GM13976 (cell line): ENCODE measurements around the gene DET1.

Experiments
- DNase-seq: peaks from one replicate; pipeline ENCODE4 v3.0.0; 2012; ENCODE audit warnings: low spot score
- CTCF ChIP-seq: IDR thresholded peaks from 2 replicates; pipeline ENCODE4 v1.5.1; 2012; ENCODE audit warnings: borderline replicate concordance, mild to moderate bottlenecking; ENCODE audit not compliant: insufficient read depth; ENCODE audit errors: extremely low read depth, missing control alignments, control extremely low read depth
- in situ Hi-C: fragments of 300-500 bp; cut with MboI; formaldehyde crosslinking; loops from one replicate; pipeline ENCODE4 v1.12.0; 2022; ENCODE audit warnings: low sequenced_read_pairs, mixed read lengths, inconsistent platforms; ENCODE audit not compliant: unreplicated experiment

The DET1 gene

DNA sequence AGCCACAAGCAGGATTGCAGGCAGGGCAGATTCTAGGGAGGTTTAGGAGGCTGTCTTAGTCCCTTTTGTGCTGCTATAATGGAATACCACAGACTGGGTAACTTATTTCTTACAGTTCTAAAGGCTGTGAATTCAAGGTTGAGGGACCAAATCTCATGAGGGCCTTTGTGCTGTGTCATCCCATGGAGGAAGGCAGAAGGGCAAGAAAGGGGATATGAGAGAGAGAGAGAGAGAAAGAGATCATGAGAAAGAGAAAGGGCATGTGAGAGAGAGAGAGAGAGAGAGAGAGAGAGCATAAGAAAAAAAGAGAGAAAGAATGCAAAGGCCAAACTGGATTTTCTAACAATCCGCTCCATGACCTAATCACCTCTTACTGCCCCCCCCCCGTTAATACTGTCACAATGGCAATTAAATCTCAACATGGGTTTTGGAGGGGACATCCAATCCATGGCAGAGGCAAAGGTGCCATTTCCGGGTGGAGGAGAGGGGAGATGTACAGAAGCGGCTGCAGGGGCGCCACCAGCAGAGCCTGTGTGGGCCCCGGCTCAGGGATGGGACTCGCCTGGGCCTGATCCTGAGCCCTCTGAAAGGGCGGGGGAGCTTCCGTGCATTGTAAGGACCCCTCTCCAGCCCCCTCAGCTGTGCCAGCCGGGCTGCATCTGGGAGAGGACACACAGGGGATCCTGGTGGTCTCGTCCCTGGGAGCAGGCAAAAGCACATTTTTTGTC lies 58.5 kb downstream of the DET1 start:
- DNase-seq: no peak
- in situ Hi-C loops: no loop called here
- no peak for TF ChIP-seq CTCF

GRCh38 chr15:88487178-88487795 lies 59.2 kb downstream of the DET1 start:
- DNase-seq: no peak
- in situ Hi-C loops: no loop called here
- TF ChIP-seq CTCF: no peak

GRCh38 chr15:88484682-88485331 lies 61.7 kb downstream of the DET1 start:
- in situ Hi-C loops: no loop called here
- no peak for TF ChIP-seq CTCF
- DNase-seq: peak; percentile 7

- in situ Hi-C loops: no loop called here
- TF ChIP-seq CTCF: no peak
- peak; percentile 19 for DNase-seq
These were observed 64.2 kb downstream of the DET1 start for GRCh38 chr15:88482263-88482662.

DNA sequence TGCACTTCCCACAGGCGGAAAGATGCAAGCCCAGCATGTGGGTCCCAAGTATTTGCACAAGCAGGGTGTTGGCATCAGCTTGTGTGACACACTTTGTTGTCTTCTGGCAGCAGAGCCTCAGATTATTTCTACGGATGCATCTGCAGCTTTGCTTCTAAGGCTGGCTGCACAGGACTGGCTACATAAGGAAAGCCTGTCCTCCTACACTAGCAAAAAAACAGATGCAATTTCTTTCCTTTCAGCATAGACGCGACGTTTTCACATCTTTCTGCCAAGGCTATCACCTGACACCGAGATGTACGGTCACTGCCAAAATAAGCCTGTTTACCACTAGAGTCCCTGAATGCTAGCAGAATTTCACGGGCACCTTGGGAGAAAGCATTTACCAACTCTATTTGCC lies 65.5 kb downstream of the DET1 start:
- TF ChIP-seq CTCF: no peak
- in situ Hi-C loops: no loop called here
- DNase-seq: no peak

DNA sequence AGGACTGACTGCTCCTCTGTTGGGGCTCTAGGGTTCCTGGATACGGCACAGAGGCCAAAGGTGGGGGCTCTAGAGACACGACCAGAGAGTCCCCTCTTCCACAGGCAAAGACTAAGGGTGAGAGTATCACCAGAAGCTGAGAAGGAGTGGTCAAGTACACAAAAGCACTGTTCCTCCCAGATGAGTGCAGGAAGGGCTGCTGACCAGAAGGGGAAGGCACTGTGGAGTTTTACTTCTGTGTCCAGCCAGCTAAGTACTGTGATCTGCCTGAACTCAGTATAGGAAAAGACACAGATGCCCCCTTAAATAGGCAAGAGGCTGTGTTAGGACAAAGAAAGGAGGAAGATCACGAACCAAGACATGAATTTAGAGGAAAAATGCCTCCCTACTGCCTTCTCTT lies 67.3 kb downstream of the DET1 start:
- no peak for TF ChIP-seq CTCF
- DNase-seq: no peak
- in situ Hi-C loops: loop anchor here (10.0 kb wide), 1 partner anchor 146 kb away; the partner anchor contains the start of gene AEN
